ENCODE results near the gene CACNA1C.

The CACNA1C gene

GRCh38 chr12:2492236-2492635 is 439.4 kb downstream of the CACNA1C start:
- TF ChIP-seq CTCF (conservative IDR thresholded peaks at IDR 0.05; ENCODE audit: low read depth) = no peak
- H3K27ac ChIP-seq = no peak overlapping the region
- CTCF ChIA-PET = no interaction called here
- DNase-seq (ENCODE audit: low spot score) = no peak
- POLR2A ChIA-PET (ENCODE audit: low non-redundant PET) = no interaction called here

GRCh38 chr12:2493086-2493485 is 440.3 kb downstream of the CACNA1C start:
- no peak for TF ChIP-seq CTCF (conservative IDR thresholded peaks at IDR 0.05; ENCODE audit: low read depth)
- ChIA-PET POLR2A (ENCODE audit: low non-redundant PET) (no interaction called here), CTCF (no interaction called here)
- H3K27ac ChIP-seq = no peak overlapping the region
- no peak for DNase-seq (ENCODE audit: low spot score)

GRCh38 chr12:2494486-2495192 is 441.9 kb downstream of the CACNA1C start:
- ChIA-PET CTCF (interaction anchor here (0.5 kb wide), 1 partner anchor 204 kb away, joined by 3 read pairs; no protein-coding TSS in a partner anchor), POLR2A (ENCODE audit: low non-redundant PET) (no interaction called here)
- H3K27ac ChIP-seq = no peak overlapping the region
- no peak for TF ChIP-seq CTCF (conservative IDR thresholded peaks at IDR 0.05; ENCODE audit: low read depth)
- no peak for DNase-seq (ENCODE audit: low spot score)

GRCh38 chr12:2495417-2496112 is 442.8 kb downstream of the CACNA1C start:
- ChIA-PET CTCF (interaction anchor here (0.5 kb wide), 1 partner anchor 137 kb away, joined by 3 read pairs; no protein-coding TSS in a partner anchor), POLR2A (ENCODE audit: low non-redundant PET) (no interaction called here)
- TF ChIP-seq CTCF (conservative IDR thresholded peaks at IDR 0.05; ENCODE audit: low read depth) = no peak
- no peak for DNase-seq (ENCODE audit: low spot score)
- no peak overlapping the region for H3K27ac ChIP-seq

GRCh38 chr12:2498964-2499500 is 446.2 kb downstream of the CACNA1C start:
- DNase-seq (ENCODE audit: low spot score) = no peak
- POLR2A ChIA-PET (ENCODE audit: low non-redundant PET) = interaction anchor here (0.6 kb wide), 1 partner anchor 46 kb away, joined by 4 read pairs; no protein-coding TSS in a partner anchor
- H3K27ac ChIP-seq = no peak overlapping the region
- no peak for TF ChIP-seq CTCF (conservative IDR thresholded peaks at IDR 0.05; ENCODE audit: low read depth)
- CTCF ChIA-PET = interaction anchor here (0.5 to 0.6 kb wide), 2 partner anchors 49 to 612 kb away, joined by 3 to 6 read pairs; no protein-coding TSS in a partner anchor

- ChIA-PET CTCF (no interaction called here), POLR2A (ENCODE audit: low non-redundant PET) (no interaction called here)
- H3K27ac ChIP-seq = no peak overlapping the region
- TF ChIP-seq CTCF (conservative IDR thresholded peaks at IDR 0.05; ENCODE audit: low read depth) = no peak
- DNase-seq (ENCODE audit: low spot score) = no peak
Measured at GRCh38 chr12:2501464-2502191, 448.8 kb downstream of the CACNA1C start.

All from RWPE1 (cell line).